K562 (cell line): Measurements from ENCODE around the gene PRDM1.

Experiments
- BHLHE40 ChIP-seq: IDR thresholded peaks from 2 replicates; pipeline ENCODE4 v1.6.1; 2011; ENCODE audit warnings: low read length, improper control_type of control experiment
- CREB1 ChIP-seq, 2 experiments: sonication (generic) in 1 of 2; formaldehyde crosslinking in 1 of 2; IDR thresholded peaks; 2 replicates each; pipeline versions ENCODE4 v1.6.1 to v1.8.0; 2012 to 2022; ENCODE audit warnings: inconsistent platforms in 1 of 2, mild to moderate bottlenecking in 1 of 2, missing genetic modification reagents in 1 of 2, moderate library complexity in 1 of 2
- CTCF ChIP-seq, 3 experiments: IDR thresholded peaks in 2 of 3; conservative IDR thresholded peaks in 1 of 3; 2 replicates each; pipeline ENCODE4 v1.5.1; 2011 to 2012; ENCODE audit warnings: low read length in 3 of 3, mild to moderate bottlenecking in 3 of 3, control low read depth in 2 of 3, improper control_type of control experiment in 1 of 3, inconsistent platforms in 1 of 3, low read depth in 1 of 3, mixed read lengths in 1 of 3, moderate library complexity in 1 of 3; ENCODE audit not compliant: insufficient read depth in 2 of 3
- FOS ChIP-seq: IDR thresholded peaks from 3 replicates; pipeline ENCODE4 v1.6.1; 2011; ENCODE audit not compliant: insufficient read length; ENCODE audit errors: extremely low read depth
- MCM7 ChIP-seq, 2 experiments: fragments of 450-650 bp; IDR thresholded peaks; 2 replicates each; pipeline ENCODE4 v1.6.1; 2016 to 2018
- NCOA2 ChIP-seq, 2 experiments: fragments of 450-650 bp; IDR thresholded peaks; 2 replicates each; pipeline ENCODE4 v1.6.1; 2018; ENCODE audit warnings: mild to moderate bottlenecking in 2 of 2, moderate library complexity in 1 of 2; ENCODE audit not compliant: partially characterized antibody in 2 of 2
- POLR2A ChIP-seq: fragments of 450-650 bp; conservative IDR thresholded peaks from 2 replicates; pipeline ENCODE4 v1.6.1; 2016
- RBBP5 ChIP-seq: fragments of 200-600 bp; sonication (generic); IDR thresholded peaks from 2 replicates; pipeline ENCODE4 v1.6.1; 2012; ENCODE audit warnings: borderline replicate concordance, mild to moderate bottlenecking, low read length, control low read depth, inconsistent platforms; ENCODE audit not compliant: insufficient read depth, poor library complexity, severe bottlenecking
- SREBF2 ChIP-seq: sonication (generic); formaldehyde crosslinking; IDR thresholded peaks from 2 replicates; pipeline ENCODE4 v1.4.0; 2020; ENCODE audit warnings: mild to moderate bottlenecking, missing genetic modification reagents
- TAF1 ChIP-seq: IDR thresholded peaks from 2 replicates; pipeline ENCODE4 v1.6.1; 2011; ENCODE audit warnings: mild to moderate bottlenecking, low read length, moderate library complexity; ENCODE audit not compliant: insufficient read depth, control insufficient read depth, severe bottlenecking; ENCODE audit errors: extremely low read depth
- TBL1XR1 ChIP-seq, 2 experiments: IDR thresholded peaks; 2 replicates each; pipeline ENCODE4 v1.6.1; 2012; ENCODE audit warnings: improper control_type of control experiment in 2 of 2, low read length in 2 of 2, mild to moderate bottlenecking in 1 of 2
- YY1 ChIP-seq, 3 experiments: IDR thresholded peaks; 2 replicates each; pipeline ENCODE4 v1.6.1; 2011; ENCODE audit warnings: low read length in 2 of 3, mild to moderate bottlenecking in 2 of 3, moderate library complexity in 2 of 3, borderline replicate concordance in 1 of 3, control low read depth in 1 of 3, low read depth in 1 of 3; ENCODE audit not compliant: insufficient read depth in 3 of 3, insufficient replicate concordance in 2 of 3, control insufficient read depth in 1 of 3, insufficient read length in 1 of 3; ENCODE audit errors: extremely low read depth in 1 of 3
- ZBTB11 ChIP-seq, 3 experiments: fragments of 200-800 bp in 1 of 3; fragments of 250-450 bp in 1 of 3; fragments of 450-650 bp in 1 of 3; sonication (Bioruptor Pico) in 1 of 3; sonication (Bioruptor generic) in 1 of 3; formaldehyde crosslinking in 1 of 3; IDR thresholded peaks; 2 replicates each; pipeline versions ENCODE4 v1.6.1 to v1.8.0; 2016 to 2022; ENCODE audit warnings: mild to moderate bottlenecking in 2 of 3, missing genetic modification characterization in 2 of 3, missing compliant biosample characterization in 1 of 3, moderate library complexity in 1 of 3
- ZSCAN29 ChIP-seq: fragments of 450-650 bp; IDR thresholded peaks from 2 replicates; pipeline ENCODE4 v1.6.1; 2017

DNA sequence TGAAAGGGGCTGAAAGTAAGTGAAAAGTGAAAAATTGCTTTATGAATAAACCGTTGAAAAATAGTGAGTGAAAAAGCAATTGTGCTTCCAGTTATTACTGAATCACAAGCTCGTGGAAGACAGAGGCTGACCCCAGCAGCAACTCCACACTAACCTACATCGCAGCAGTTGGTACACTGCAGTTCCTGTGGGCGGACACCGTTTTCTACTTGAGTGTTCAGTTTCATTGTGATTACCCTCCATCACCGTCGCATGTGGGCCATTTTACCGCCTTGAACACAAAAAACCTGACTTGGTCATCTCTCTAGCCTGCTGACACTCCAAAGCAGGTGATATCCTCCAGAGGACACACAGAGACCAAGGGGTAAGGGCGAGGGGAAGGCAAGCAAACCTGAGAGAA, 28.4 kb downstream of the PRDM1 start:
- TF ChIP-seq ZSCAN29, result no peak
- no peak for TF ChIP-seq CREB1 (IDR thresholded peaks at IDR 0.05)
- TF ChIP-seq CREB1 (CRISPR knock-in tag; IDR thresholded peaks at IDR 0.05), result no peak
- no peak for TF ChIP-seq ZBTB11 (CRISPR knock-in tag; IDR thresholded peaks at IDR 0.05)
- TF ChIP-seq RBBP5, result no peak
- TF ChIP-seq POLR2A, result no peak
- TF ChIP-seq SREBF2 (CRISPR knock-in tag), result no peak
- no peak for TF ChIP-seq CTCF (IDR thresholded peaks at IDR 0.05 in 2 of 3, conservative IDR thresholded peaks at IDR 0.05 in 1 of 3; ENCODE audit: insufficient read depth in 2 of 3, low read depth in 1 of 3, low read length in 3 of 3)
- no peak for TF ChIP-seq NCOA2 (IDR thresholded peaks at IDR 0.05; ENCODE audit: partially characterized antibody in 2 of 2)
- TF ChIP-seq TBL1XR1 (IDR thresholded peaks at IDR 0.05; ENCODE audit: low read length in 2 of 2), result no peak
- no peak for TF ChIP-seq YY1 (IDR thresholded peaks at IDR 0.05; ENCODE audit: borderline replicate concordance in 1 of 3, control insufficient read depth in 1 of 3, extremely low read depth in 1 of 3, insufficient read depth in 3 of 3, insufficient read length in 1 of 3, insufficient replicate concordance in 2 of 3, low read depth in 1 of 3, low read length in 2 of 3)
- TF ChIP-seq TAF1, result no peak
- TF ChIP-seq BHLHE40, result no peak
- no peak for TF ChIP-seq FOS
- TF ChIP-seq MCM7 (IDR thresholded peaks at IDR 0.05), result no peak
